Upper lobe of left lung (tissue), 4 donors: ENCODE measurements around the gene MAD1L1.

Experiments used
- CTCF ChIP-seq, 6 experiments: fragments of 450-650 bp in 4 of 6; fragments of 200-600 bp in 2 of 6; sonication (generic) in 2 of 6; IDR thresholded peaks; one replicate each; pipeline ENCODE4 v1.5.1; 2016 to 2019; ENCODE audit warnings: antibody characterized with exemption in 6 of 6
- POLR2A ChIP-seq, 4 donors: fragments of 450-650 bp; IDR thresholded peaks; one replicate each; pipeline ENCODE4 v1.5.1; 2016 to 2017; ENCODE audit warnings: antibody characterized with exemption in 4 of 4, mild to moderate bottlenecking in 2 of 4
- POLR2AphosphoS5 ChIP-seq, 2 donors: sonication (generic); formaldehyde crosslinking; IDR thresholded peaks; one replicate each; pipeline ENCODE4 v1.5.1; 2017; ENCODE audit warnings: antibody characterized with exemption in 2 of 2

GRCh38 chr7:2175091-2175490 is 57.7 kb downstream of the MAD1L1 start:
- no peak for TF ChIP-seq CTCF (IDR thresholded peaks at IDR 0.05)
- no peak for TF ChIP-seq POLR2AphosphoS5 (IDR thresholded peaks at IDR 0.05)
- no peak for TF ChIP-seq POLR2A (IDR thresholded peaks at IDR 0.05)
